Ovary (tissue), 3 donors: Measurements from ENCODE around the gene LHX6.

ENCODE experiments used
- CTCF ChIP-seq, 3 donors: fragments of 450-650 bp in 2 of 3; fragments of 200-600 bp in 1 of 3; IDR thresholded peaks; one replicate each; pipeline versions ENCODE4 v1.5.1 to v1.8.0; 2016 to 2022; ENCODE audit warnings: antibody characterized with exemption in 3 of 3, mild to moderate bottlenecking in 1 of 3
- POLR2A ChIP-seq: fragments of 450-650 bp; IDR thresholded peaks from one replicate; pipeline ENCODE4 v1.6.1; 2017; ENCODE audit warnings: antibody characterized with exemption, mild to moderate bottlenecking, moderate library complexity
- donor health status: DM: no; HTN: no; CAD: no.

- TF ChIP-seq CTCF (IDR thresholded peaks at IDR 0.05) (no peak), POLR2A (no peak)
Measured at GRCh38 chr9:122193651-122194050, 35.1 kb downstream of the LHX6 start.
